GM18507 (cell line): ENCODE measurements around the gene LRIG3.
"Not testable (repeated sequence)": the region's sequence is repeated elsewhere in the genome, so short reads cannot be mapped to it uniquely, and the experiment has no call there.

Experiments
- DNase-seq: peaks from one replicate; pipeline ENCODE4 v3.0.0; 2011; ENCODE audit warnings: low read depth; ENCODE audit not compliant: insufficient read length; ENCODE audit errors: extremely low spot score
- FAIRE-seq: peaks from 2 replicates; lab custom pipeline; 2011; peaks lifted over from hg19 to GRCh38; lab: Jason Lieb, UNC

LRIG3 gene

GRCh38 chr12:58873496-58873895 lies 46.8 kb downstream of the LRIG3 start:
- DNase-seq (no peak), FAIRE-seq (no peak)

DNA sequence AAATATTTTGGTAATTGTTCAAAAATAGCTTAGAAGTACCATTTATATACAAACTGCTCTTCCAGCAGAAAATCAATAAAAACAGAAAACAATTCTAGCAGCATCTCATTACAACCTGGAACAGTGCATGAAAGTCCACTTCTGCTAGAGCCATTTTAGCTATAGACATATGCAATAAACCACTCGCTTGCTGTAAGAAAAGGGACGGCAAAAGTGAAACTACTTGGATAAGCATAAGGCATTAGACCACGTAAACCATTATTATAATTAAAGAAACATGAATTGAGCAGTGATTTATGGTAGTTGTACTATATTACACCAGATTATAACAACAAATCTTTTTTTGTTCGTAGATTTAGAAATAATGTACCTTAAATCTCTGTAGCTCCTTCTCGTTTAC lies 48.7 kb downstream of the LRIG3 start:
- DNase-seq (no peak), FAIRE-seq (no peak)

DNA sequence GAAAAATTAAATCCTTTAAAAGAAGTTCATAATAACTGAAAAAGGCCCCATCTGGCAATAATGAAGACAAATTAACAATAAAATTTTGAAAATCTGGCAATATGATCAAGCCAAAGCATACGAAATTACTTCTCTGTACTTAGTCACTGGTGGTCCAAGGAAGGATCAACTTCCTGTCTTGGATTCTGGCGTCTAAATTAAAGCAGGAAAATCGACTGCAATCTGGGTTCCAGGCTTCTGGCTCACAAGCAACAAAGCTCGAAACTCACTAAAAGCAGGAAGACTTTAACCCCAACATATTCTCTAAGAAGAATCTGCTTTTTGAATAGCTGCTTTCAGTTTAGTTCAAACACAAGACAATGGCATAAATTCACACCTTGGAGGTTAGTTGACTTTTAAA lies 49.7 kb downstream of the LRIG3 start:
- FAIRE-seq (no peak), DNase-seq (no peak)

DNA sequence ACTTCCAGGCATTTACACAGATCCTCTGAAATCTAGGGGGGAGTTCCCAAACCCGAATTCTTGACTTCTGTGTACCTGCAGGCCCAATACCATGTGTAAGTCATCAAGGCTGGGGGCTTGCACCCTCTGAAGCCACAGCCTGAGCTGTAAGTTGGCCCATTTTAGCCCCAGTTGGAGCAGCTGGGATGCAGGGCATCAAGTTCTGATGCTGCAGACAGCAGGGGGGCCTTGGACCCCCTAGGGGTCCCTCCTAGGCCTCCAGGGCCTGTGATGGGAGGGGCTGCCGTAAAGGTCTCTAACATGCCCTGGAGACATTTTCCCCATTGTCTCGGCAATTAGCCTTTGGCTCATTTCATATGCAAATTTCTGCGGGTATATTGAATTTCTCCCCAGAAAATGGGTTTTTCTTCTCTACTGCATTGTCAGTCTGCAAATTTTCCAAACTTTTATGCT lies 59.5 kb downstream of the LRIG3 start:
- FAIRE-seq (no peak), DNase-seq (no peak)

- FAIRE-seq (no peak), DNase-seq (no peak)
These were observed 60.1 kb downstream of the LRIG3 start for GRCh38 chr12:58860056-58860787.

DNA sequence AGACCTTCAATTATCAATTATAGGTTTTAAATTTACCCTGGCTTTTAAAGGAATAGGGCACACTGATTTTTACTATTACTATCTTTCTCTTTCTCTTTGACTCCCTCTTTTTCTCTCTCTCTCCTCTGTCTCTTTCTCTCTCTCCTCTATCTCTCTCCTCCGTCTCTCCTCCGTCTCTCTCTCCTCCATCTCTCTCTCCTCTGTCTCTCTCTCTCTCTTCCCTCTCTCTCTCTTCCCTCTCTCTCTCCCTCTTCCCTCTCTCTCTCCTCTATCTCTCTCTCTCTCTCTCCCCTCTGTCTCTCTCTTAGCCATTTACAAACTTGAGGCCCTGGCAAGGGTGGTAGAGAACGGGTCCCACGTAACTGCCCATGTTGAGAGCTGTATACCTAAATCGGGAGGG lies 62.3 kb downstream of the LRIG3 start:
- FAIRE-seq: no peak
- no peak for DNase-seq

- not testable (repeated sequence) for FAIRE-seq, DNase-seq
These were observed 63.1 kb downstream of the LRIG3 start for GRCh38 chr12:58857206-58857605.

DNA sequence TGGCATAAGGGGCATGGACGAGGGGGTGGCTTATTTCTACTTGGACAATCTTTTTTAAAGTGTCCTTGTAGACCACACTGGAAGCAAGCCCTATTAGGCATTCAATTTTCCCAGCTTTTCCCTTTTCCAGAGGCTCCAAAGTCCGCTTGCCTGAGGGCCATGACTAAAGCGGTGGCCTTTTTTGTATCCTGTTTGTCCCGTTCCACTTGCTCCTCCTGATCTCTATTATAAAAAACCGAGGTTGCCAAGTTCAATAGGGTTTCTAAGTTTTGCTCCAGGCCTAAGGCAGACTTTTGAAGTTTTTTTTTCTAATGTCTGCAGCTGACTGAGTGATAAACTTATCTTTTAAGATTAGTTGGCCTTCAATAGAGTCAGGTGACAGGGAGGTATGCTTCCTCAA lies 64.7 kb downstream of the LRIG3 start:
- DNase-seq, FAIRE-seq: not testable (repeated sequence)

- FAIRE-seq: no peak
These were observed 69.5 kb downstream of the LRIG3 start for GRCh38 chr12:58850826-58851225.

GRCh38 chr12:58847901-58848600 lies 72.3 kb downstream of the LRIG3 start:
- FAIRE-seq (no peak), DNase-seq (no peak)

More at GRCh38 chr12:58850826-58851225, 69.5 kb downstream of the LRIG3 start:
- DNase-seq: no peak

DNA sequence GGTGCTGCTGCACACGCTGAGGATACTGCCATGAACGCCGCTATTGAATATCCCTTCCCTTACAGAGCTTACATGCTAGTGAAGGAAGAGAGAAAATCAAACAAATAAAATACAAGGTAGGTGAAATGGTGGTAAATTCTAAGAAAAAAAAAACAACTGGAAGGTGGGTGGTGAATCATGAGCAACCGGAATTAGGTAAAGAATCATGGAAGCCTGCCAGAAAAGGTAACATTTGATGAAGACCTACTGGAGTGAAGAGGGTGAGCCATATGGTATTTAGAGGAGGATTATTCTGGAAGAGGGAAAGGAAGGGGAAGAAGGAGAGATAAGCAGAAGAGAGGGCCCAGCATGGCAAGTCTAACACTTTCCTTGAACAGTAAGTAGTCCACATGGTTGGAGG lies 76.1 kb downstream of the LRIG3 start:
- DNase-seq: no peak
- FAIRE-seq: no peak

- no peak for FAIRE-seq
- no peak for DNase-seq
These were observed 79.1 kb downstream of the LRIG3 start for GRCh38 chr12:58841058-58841798.

DNA sequence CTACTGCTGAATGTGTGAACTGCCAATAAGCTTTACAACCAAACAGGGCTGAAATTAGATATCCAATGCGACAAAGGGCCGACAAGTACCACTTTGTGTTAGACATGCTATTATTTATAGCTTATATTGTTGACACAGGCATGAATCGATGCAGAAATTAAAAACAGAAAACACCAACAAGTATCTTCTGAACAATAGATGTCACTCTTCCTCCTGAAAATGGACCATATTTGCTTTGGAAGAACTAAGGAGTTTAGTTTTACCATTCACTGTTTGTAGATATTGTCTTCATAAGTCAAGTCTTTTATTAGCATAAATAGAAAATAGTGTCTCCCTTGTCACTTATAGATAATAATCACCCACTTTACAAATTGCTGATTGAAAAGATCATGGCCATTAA lies 86.5 kb downstream of the LRIG3 start:
- FAIRE-seq: no peak
- DNase-seq: no peak

GRCh38 chr12:58832920-58833319 lies 87.4 kb downstream of the LRIG3 start:
- FAIRE-seq (no peak), DNase-seq (no peak)
